ENCODE measurements around the gene PABPC1L. TPM values are rescaled to one million over a fixed set of nuclear protein-coding genes. Genes with fewer than 3 reads are reported as not detected.

The PABPC1L gene
- total RNA-seq, 1 donor from 2014 or later: 1.0 TPM

DNA sequence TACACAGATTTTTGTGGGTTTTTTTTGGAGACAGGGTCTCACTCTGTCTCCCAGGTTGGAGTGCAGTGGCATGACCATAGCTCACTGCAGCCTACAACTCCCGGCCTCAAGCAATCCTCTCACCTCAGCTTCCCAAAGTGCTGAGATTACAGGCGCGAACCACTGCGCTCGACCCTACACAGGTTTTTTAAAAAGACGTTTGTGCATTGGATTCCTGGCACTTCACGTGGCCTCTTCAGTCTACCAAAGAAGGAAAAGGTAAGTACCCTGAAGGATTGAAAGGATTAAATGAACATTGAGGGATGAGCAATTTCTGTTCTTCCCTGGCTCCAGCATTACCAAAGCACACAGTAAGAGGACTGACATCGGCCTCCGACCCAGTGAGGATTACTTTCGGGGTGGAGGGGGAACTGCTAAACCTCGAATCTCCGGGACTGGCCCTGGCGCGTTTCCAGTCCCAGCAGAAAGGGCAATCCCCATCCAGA, 24.9 kb upstream of the PABPC1L start:
- peak overlapping the region; percentile 70 to 79 (median 77) for H3K9ac ChIP-seq (ENCODE audit: low read depth in 1 of 3, low read length in 3 of 3)
- H3K9me3 ChIP-seq (ENCODE audit: control insufficient read depth in 3 of 3, low read length in 3 of 3): no peaks in the 10 kb centered on the region
- peaks cover 18 to 31% (median 25%) of the 10 kb centered on the region in 3 donors for H3K4me1 ChIP-seq (ENCODE audit: control insufficient read depth in 3 of 3, insufficient read depth in 3 of 3, low read length in 3 of 3)
- peak overlapping the region; percentile 93 for H3K27ac ChIP-seq (ENCODE audit: low read depth, low read length)
- peak overlapping the region; percentile 76 to 90 (median 86) for H3K4me3 ChIP-seq (ENCODE audit: low read length in 3 of 3)
- H3K36me3 ChIP-seq (ENCODE audit: control insufficient read depth in 3 of 3, insufficient read depth in 3 of 3, low read length in 3 of 3): no peaks in the 10 kb centered on the region
- no peaks in the 10 kb centered on the region for H3K27me3 ChIP-seq (ENCODE audit: control insufficient read depth in 3 of 3, insufficient read depth in 3 of 3, low read length in 3 of 3)

GRCh38 chr20:44885392-44886265, 24.2 kb upstream of the PABPC1L start, which contains the start of gene YWHAB:
Gene YWHAB (plus strand): TSS chr20:44885705. CDS start chr20:44901534, 15,829 bp downstream.
- Histone ChIP-seq H3K4me3 (ENCODE audit: low read length in 3 of 3) (peak within 1 kb of the TSS; percentile 86 to 90 (median 90)), H3K36me3 (ENCODE audit: control insufficient read depth in 3 of 3, insufficient read depth in 3 of 3, low read length in 3 of 3) (no peaks in the 10 kb centered on the region), H3K27ac (ENCODE audit: low read depth, low read length) (peak within 1 kb of the TSS; percentile 93), H3K9me3 (ENCODE audit: control insufficient read depth in 3 of 3, low read length in 3 of 3) (no peaks in the 10 kb centered on the region), H3K27me3 (ENCODE audit: control insufficient read depth in 3 of 3, insufficient read depth in 3 of 3, low read length in 3 of 3) (no peaks in the 10 kb centered on the region), H3K9ac (ENCODE audit: low read depth in 1 of 3, low read length in 3 of 3) (peak within 1 kb of the TSS; percentile 91 to 93 (median 92)), H3K4me1 (ENCODE audit: control insufficient read depth in 3 of 3, insufficient read depth in 3 of 3, low read length in 3 of 3) (peaks cover 18 to 31% (median 28%) of the 10 kb centered on the region in 3 donors)

- Histone ChIP-seq H3K9me3 (ENCODE audit: control insufficient read depth in 3 of 3, low read length in 3 of 3) (no peaks in the 10 kb centered on the region), H3K27me3 (ENCODE audit: control insufficient read depth in 3 of 3, insufficient read depth in 3 of 3, low read length in 3 of 3) (no peaks in the 10 kb centered on the region), H3K4me1 (ENCODE audit: control insufficient read depth in 3 of 3, insufficient read depth in 3 of 3, low read length in 3 of 3) (peaks cover 18 to 31% (median 28%) of the 10 kb centered on the region in 3 donors), H3K4me3 (ENCODE audit: low read length in 3 of 3) (peak overlapping the region; percentile 85 to 90 (median 90)), H3K36me3 (ENCODE audit: control insufficient read depth in 3 of 3, insufficient read depth in 3 of 3, low read length in 3 of 3) (no peaks in the 10 kb centered on the region), H3K9ac (ENCODE audit: low read depth in 1 of 3, low read length in 3 of 3) (peak overlapping the region; percentile 91 to 93 (median 92)), H3K27ac (ENCODE audit: low read depth, low read length) (peak overlapping the region; percentile 93)
These were observed 23.6 kb upstream of the PABPC1L start for GRCh38 chr20:44886266-44886651.

DNA sequence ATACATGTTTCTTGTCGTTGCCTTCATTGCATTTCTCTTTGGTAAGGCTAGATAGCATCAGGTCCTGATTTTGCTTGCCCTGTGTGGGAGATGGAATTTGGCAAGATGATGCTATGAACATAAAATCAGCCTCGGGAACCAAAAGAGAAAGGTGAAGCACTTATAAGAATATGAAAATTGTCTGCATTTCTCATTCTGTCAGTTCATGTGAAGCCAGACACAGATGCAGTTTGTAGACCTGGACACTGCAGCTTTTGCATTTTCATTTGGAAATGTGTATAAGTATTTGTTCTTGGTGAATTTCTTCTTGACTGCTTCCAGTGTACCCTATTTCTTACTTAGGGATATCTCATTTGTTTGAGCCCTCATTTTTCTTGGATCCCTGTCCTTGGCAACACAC, 23.0 kb upstream of the PABPC1L start:
- peak overlapping the region; percentile 93 for H3K27ac ChIP-seq (ENCODE audit: low read depth, low read length)
- peaks cover 18 to 31% (median 30%) of the 10 kb centered on the region in 3 donors for H3K4me1 ChIP-seq (ENCODE audit: control insufficient read depth in 3 of 3, insufficient read depth in 3 of 3, low read length in 3 of 3)

DNA sequence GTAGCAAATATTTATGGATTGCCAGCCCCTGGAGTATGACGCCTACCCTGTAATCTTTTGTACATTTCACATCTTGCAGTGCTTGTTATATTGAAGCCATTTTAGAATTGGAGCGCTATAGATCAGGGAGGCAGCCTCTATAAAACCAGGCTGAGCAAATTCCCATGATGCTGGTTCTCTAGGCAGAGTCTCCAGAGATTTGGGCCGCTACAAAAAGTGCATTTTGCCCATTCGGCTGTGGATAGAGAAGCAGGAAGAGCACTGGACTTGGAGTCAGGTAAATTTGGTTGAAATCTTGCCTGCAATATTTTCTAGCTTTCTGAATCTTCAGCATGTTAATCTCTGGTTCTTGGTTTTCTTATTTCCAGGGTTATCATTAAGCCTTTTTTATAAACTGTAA, 22.4 kb upstream of the PABPC1L start:
- Histone ChIP-seq H3K36me3 (ENCODE audit: control insufficient read depth in 3 of 3, insufficient read depth in 3 of 3, low read length in 3 of 3) (no peaks in the 10 kb centered on the region), H3K9ac (ENCODE audit: low read depth in 1 of 3, low read length in 3 of 3) (peak overlapping the region in 1 of 3 donors; percentile 57), H3K4me3 (ENCODE audit: low read length in 3 of 3) (peak overlapping the region in 1 of 3 donors; percentile 12), H3K9me3 (ENCODE audit: control insufficient read depth in 3 of 3, low read length in 3 of 3) (no peaks in the 10 kb centered on the region), H3K27ac (ENCODE audit: low read depth, low read length) (no peak overlapping the region), H3K4me1 (ENCODE audit: control insufficient read depth in 3 of 3, insufficient read depth in 3 of 3, low read length in 3 of 3) (peaks cover 18 to 31% (median 30%) of the 10 kb centered on the region in 3 donors), H3K27me3 (ENCODE audit: control insufficient read depth in 3 of 3, insufficient read depth in 3 of 3, low read length in 3 of 3) (no peaks in the 10 kb centered on the region)

More for the DNA sequence above, 23.0 kb upstream of the PABPC1L start:
- Histone ChIP-seq H3K36me3 (ENCODE audit: control insufficient read depth in 3 of 3, insufficient read depth in 3 of 3, low read length in 3 of 3) (no peaks in the 10 kb centered on the region), H3K9me3 (ENCODE audit: control insufficient read depth in 3 of 3, low read length in 3 of 3) (no peaks in the 10 kb centered on the region), H3K4me3 (ENCODE audit: low read length in 3 of 3) (peak overlapping the region; percentile 85 to 90 (median 90)), H3K27me3 (ENCODE audit: control insufficient read depth in 3 of 3, insufficient read depth in 3 of 3, low read length in 3 of 3) (no peaks in the 10 kb centered on the region), H3K9ac (ENCODE audit: low read depth in 1 of 3, low read length in 3 of 3) (peak overlapping the region; percentile 91 to 93 (median 92))

DNA sequence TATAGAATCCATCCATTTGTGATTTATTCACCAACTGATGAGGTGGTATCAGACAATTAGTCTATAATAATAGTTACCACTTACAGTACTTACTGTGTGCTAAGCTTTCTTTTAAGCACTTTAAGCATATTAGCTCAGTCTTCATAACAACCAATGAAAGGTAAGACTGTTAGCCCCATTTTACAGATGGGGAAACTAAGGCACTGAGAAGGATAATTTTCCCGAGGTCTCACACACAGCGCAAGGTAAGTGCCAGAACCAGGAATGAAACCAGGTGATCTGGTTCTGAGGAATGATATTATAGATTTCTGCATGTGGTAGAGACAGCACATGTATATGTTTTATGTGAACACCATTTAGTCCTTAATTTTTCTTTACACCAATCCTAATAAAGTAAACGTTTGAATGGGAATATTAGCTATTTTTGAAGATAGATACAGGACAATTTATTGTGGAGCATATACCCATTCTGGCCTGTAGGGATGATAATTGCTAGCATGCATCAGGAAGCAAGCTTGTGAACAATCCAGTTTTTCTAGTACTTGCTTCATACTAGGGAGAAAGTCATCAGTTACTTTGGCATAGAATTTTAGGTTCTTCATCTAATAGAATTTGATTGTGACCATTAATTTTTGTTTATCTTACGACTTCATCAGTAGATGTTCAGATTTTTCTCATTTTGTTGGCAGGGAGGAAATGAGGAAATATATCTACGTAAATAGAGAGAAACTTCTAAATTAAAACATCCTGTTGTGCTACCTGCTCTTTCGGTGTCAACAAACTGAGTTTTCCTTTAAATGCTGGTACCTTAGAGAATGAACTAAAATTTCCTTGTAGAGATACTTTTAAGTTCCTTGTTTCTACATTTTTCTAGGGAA, 21.4 kb upstream of the PABPC1L start:
- Histone ChIP-seq H3K27me3 (ENCODE audit: control insufficient read depth in 3 of 3, insufficient read depth in 3 of 3, low read length in 3 of 3) (no peaks in the 10 kb centered on the region), H3K4me1 (ENCODE audit: control insufficient read depth in 3 of 3, insufficient read depth in 3 of 3, low read length in 3 of 3) (peaks cover 18 to 31% (median 30%) of the 10 kb centered on the region in 3 donors), H3K36me3 (ENCODE audit: control insufficient read depth in 3 of 3, insufficient read depth in 3 of 3, low read length in 3 of 3) (no peaks in the 10 kb centered on the region), H3K4me3 (ENCODE audit: low read length in 3 of 3) (no peak overlapping the region), H3K9ac (ENCODE audit: low read depth in 1 of 3, low read length in 3 of 3) (no peak overlapping the region), H3K27ac (ENCODE audit: low read depth, low read length) (no peak overlapping the region), H3K9me3 (ENCODE audit: control insufficient read depth in 3 of 3, low read length in 3 of 3) (no peaks in the 10 kb centered on the region)

DNA sequence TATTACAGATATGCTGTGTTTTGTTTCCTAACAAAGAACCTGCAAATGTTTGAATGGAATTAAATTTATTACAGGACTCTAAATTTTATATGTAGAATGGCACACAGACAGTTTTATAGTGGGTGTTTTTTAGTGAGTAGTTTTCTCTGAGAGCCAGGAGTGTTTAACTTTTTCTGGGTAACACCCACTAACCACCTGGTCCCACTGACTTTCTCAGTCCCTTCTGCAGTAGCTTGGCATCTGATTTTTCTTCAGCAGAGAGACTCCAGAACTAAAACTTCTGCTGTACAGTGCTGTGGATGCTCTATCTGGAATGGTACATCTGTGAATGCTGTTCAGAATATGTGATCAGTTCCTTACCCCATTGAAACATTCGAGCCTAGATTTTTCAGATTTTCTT, 18.0 kb upstream of the PABPC1L start:
- Histone ChIP-seq H3K9ac (ENCODE audit: low read depth in 1 of 3, low read length in 3 of 3) (no peak overlapping the region), H3K4me3 (ENCODE audit: low read length in 3 of 3) (no peak overlapping the region), H3K36me3 (ENCODE audit: control insufficient read depth in 3 of 3, insufficient read depth in 3 of 3, low read length in 3 of 3) (no peaks in the 10 kb centered on the region), H3K4me1 (ENCODE audit: control insufficient read depth in 3 of 3, insufficient read depth in 3 of 3, low read length in 3 of 3) (peaks cover 25 to 33% (median 28%) of the 10 kb centered on the region in 3 donors), H3K9me3 (ENCODE audit: control insufficient read depth in 3 of 3, low read length in 3 of 3) (no peaks in the 10 kb centered on the region), H3K27me3 (ENCODE audit: control insufficient read depth in 3 of 3, insufficient read depth in 3 of 3, low read length in 3 of 3) (no peaks in the 10 kb centered on the region), H3K27ac (ENCODE audit: low read depth, low read length) (no peak overlapping the region)

DNA sequence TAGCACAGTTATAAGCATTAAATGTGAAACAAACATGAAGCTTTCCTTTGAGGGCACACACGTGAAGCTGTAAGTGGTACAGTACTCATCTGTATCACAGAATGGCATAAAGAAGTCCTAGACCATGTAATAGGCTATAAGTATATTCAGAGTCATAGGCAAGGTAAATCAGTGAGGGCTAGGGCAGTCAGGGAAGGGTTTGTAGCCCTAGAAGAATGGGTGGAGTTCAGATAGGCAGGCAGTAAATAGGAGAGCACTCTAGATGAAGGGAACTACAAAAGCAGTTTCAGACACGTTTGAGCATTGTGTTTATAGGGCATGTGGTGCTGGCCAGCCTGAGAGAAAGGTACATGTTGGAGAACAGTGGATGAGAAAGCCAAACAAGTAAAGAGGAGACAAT, 14.9 kb upstream of the PABPC1L start:
- no peaks in the 10 kb centered on the region for H3K9me3 ChIP-seq (ENCODE audit: control insufficient read depth in 3 of 3, low read length in 3 of 3)
- no peak overlapping the region for H3K9ac ChIP-seq (ENCODE audit: low read depth in 1 of 3, low read length in 3 of 3)
- no peaks in the 10 kb centered on the region for H3K27me3 ChIP-seq (ENCODE audit: control insufficient read depth in 3 of 3, insufficient read depth in 3 of 3, low read length in 3 of 3)
- peaks cover 0 to under 1% (median under 1%) of the 10 kb centered on the region in 3 donors for H3K36me3 ChIP-seq (ENCODE audit: control insufficient read depth in 3 of 3, insufficient read depth in 3 of 3, low read length in 3 of 3)
- H3K4me1 ChIP-seq (ENCODE audit: control insufficient read depth in 3 of 3, insufficient read depth in 3 of 3, low read length in 3 of 3): peaks cover 19 to 27% (median 23%) of the 10 kb centered on the region in 3 donors
- no peak overlapping the region for H3K27ac ChIP-seq (ENCODE audit: low read depth, low read length)
- no peak overlapping the region for H3K4me3 ChIP-seq (ENCODE audit: low read length in 3 of 3)

DNA sequence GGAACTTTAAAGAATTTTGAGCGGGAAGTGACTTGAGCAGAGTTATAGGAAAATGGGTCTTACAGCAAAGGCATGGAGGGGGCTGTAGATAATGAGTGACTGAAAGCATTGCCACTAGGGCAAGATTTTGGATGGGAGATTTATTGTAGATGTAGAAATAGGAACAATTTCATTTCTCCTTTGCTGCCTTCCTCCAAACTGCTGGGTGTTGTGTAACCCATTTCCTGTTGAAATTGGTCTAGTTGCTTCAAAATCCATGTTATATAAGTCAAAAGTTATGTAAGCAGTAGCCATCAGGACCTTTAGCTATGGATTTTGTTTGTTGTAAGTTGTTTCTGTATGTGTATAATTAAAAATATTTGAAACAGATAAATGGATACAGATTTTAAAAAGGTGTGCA, 13.3 kb upstream of the PABPC1L start:
- peak overlapping the region in 1 of 3 donors; percentile 26 for H3K4me3 ChIP-seq (ENCODE audit: low read length in 3 of 3)
- H3K9ac ChIP-seq (ENCODE audit: low read depth in 1 of 3, low read length in 3 of 3): no peak overlapping the region
- peaks cover 0 to 11% (median 7%) of the 10 kb centered on the region in 3 donors for H3K36me3 ChIP-seq (ENCODE audit: control insufficient read depth in 3 of 3, insufficient read depth in 3 of 3, low read length in 3 of 3)
- H3K4me1 ChIP-seq (ENCODE audit: control insufficient read depth in 3 of 3, insufficient read depth in 3 of 3, low read length in 3 of 3): peaks cover 14 to 27% (median 23%) of the 10 kb centered on the region in 3 donors
- H3K27ac ChIP-seq (ENCODE audit: low read depth, low read length): peak overlapping the region; percentile 55
- no peaks in the 10 kb centered on the region for H3K27me3 ChIP-seq (ENCODE audit: control insufficient read depth in 3 of 3, insufficient read depth in 3 of 3, low read length in 3 of 3)
- H3K9me3 ChIP-seq (ENCODE audit: control insufficient read depth in 3 of 3, low read length in 3 of 3): no peaks in the 10 kb centered on the region
